OCI-M2 (cell line): ENCODE measurements around the gene ADAP1.

Source experiments
- DNase-seq: peaks from one replicate; lab custom pipeline; 2025; ENCODE audit not compliant: unreplicated experiment; lab: John Stamatoyannopoulos, UW

The ADAP1 gene

GRCh38 chr7:923108-924041, 31.1 kb downstream of the ADAP1 start:
- DNase-seq, result no peak

- no peak for DNase-seq
These were observed 32.0 kb downstream of the ADAP1 start for GRCh38 chr7:922334-923107.

GRCh38 chr7:921581-922333, 32.7 kb downstream of the ADAP1 start:
- DNase-seq, result no peak

GRCh38 chr7:921071-921461, 33.4 kb downstream of the ADAP1 start:
- DNase-seq, result no peak

DNA sequence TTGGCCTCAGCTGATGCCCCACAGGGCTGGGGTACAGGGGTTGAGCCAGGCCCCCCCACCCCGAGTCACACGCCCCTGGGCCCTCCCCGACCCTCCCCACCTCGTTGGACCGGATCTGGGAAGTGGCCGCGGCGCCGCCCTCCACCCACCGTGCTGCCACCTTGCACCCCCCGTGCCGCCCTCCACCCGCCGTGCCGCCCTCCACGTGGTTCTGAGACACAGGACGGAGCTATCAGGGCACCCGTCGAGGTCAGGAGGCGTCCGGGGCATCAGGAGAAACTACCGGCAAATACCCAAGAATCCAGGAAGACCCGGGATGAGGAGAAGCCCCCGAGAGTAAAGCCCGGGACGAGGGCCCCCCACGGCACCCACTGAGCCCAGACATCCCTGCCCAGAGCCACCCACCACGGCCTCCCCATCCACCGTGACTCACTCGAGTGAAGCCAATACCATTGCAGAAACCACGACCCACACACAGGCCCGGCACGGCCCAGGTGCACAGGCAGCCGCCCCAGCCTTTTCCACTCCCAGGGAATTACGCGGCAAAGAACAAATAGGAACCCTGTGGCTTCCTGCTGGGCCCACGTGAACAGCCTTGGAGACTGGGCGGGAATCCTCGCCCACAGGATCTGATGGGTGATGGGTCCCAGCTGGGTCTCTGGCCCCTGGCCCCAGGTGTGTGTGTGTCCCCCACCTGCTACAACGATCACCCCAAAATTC, 34.0 kb downstream of the ADAP1 start:
- DNase-seq, result no peak

- DNase-seq, result no peak
These were observed 34.5 kb downstream of the ADAP1 start for GRCh38 chr7:919924-920341.

GRCh38 chr7:919114-919442, 35.4 kb downstream of the ADAP1 start:
- DNase-seq, result no peak

- no peak for DNase-seq
These were observed 35.9 kb downstream of the ADAP1 start for GRCh38 chr7:918441-919113.

DNA sequence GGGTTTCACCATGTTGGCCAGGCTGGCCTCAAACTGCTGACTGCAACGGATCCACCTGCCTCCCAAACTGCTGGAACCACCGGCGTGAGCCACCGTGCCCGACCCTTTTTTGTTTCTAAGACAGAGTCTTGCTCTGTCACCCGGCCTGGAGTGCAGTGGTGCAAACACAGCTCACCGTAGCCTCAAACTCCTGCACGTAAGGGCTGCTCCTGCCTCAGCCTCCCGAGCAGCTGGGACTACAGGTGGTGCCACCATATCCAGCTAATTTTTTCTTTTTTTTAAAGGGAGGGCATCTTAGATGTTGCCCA, 36.4 kb downstream of the ADAP1 start:
- DNase-seq, result no peak

GRCh38 chr7:917255-918117, 37.0 kb downstream of the ADAP1 start:
- no peak for DNase-seq

GRCh38 chr7:916291-916941, 38.1 kb downstream of the ADAP1 start:
- DNase-seq, result no peak

GRCh38 chr7:915291-916218, 38.9 kb downstream of the ADAP1 start:
- no peak for DNase-seq

DNA sequence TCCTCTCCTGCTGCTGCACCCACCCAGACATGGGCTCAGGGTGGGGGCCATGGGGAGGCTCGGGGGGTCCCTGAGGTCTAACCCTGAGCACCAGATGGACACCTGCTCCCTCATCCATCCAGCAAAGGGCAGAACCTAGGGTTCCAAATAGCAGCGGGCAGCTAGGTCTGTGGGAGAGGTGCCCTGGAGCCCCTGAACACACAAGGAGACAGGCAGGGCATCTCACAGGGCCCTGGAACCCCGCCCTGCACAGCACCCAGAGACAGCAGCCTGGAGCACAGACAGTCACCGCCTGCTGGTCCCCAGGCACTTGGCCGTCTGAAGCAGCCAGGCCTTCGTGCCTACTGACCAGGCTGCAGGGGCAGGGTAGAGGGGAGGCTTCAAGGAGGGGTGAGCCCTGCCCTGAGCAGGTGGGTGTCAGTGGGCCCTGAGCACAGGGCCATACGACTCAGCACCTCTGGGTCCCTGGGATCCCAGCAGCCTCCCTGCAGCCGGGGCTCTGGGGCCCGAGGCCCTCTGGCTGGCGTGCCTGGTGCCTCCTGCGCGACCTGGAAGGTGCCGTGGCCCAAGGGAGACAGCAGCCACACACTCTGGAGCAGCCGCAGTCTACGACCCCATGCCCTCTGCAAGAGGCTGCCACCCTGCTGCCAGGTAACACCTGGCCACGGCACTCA, 39.8 kb downstream of the ADAP1 start:
- DNase-seq, result no peak

- DNase-seq, result no peak
These were observed 40.6 kb downstream of the ADAP1 start for GRCh38 chr7:913736-914520.

DNA sequence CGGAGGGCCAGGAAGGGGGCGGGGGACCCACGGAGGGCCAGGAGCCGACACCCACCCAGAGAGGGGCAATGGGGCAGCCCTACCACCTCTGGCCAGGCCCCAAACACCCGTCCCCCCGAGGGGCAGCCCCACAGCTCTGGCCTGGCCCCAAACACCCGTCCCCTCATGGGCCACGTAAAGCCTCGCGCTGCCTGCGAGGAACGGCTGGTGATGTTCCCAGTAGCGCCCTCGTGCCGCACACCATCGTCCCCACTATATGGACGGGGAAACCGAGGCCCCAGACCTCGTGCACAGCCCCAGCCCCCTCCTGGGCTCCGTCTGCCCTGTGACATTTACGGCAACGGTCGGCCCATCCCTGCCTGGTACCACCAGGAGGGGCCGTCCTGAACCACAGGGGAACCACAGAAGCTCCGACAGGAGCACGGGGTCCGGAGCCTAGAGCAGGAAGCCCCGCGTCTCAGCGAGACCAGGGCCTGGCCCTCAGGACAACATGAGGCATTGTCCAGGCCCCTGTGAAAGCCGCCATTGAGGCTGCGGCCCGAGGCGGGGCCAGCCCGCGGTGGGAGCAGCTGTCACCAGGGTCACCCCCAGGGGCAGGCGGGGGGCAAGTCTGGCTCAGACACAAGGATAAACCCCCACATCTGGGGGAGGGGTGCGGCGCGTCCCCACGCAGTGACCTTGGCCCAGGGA, 42.5 kb downstream of the ADAP1 start:
- no peak for DNase-seq

GRCh38 chr7:910931-911431, 43.5 kb downstream of the ADAP1 start:
- DNase-seq, result no peak
